ENCODE results near the gene EIF1.

GRCh38 chr17:41657176-41657754 is 31.4 kb upstream of the EIF1 start:
- no peak for TF ChIP-seq POLR2A (IDR thresholded peaks at IDR 0.05)
- no peak for TF ChIP-seq CTCF (IDR thresholded peaks at IDR 0.05)
